HEK293 (cell line): ENCODE measurements around the gene ZHX3.

Experiments
- KLF16 ChIP-seq: fragments of 450-650 bp; formaldehyde crosslinking; IDR thresholded peaks from 2 replicates; pipeline ENCODE4 v1.5.1; 2017; ENCODE audit warnings: missing biosample characterization, missing genetic modification characterization
- ZNF184 ChIP-seq: fragments of 450-650 bp; IDR thresholded peaks from 2 replicates; pipeline ENCODE4 v1.5.1; 2018; ENCODE audit warnings: missing biosample characterization, mild to moderate bottlenecking, missing genetic modification characterization

DNA sequence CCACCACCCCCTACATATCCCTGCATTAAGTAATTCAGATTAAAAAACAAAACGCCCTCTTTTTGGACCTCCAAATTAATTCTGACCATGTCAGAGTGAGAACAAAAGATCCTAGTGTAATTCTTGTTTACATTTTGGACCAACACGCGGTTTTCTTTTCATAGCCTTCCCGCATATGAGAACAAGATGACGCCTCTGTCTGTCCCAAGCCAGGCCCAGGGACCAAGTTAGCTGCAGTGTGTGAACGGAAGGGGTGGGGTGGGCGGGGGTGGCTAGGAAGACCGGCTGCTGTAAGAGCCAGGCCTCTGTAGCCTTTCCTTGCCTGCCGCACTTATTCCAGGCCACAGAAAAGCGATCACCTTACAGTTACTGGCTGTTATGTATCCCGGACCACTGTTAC is 112.2 kb downstream of the ZHX3 start:
- TF ChIP-seq ZNF184 = no peak
- no peak for TF ChIP-seq KLF16 (tag by site-specific recombination)
